GM21515 (cell line): ENCODE measurements around the gene BUD31.
A peak's percentile ranks its signal among the peaks of the same experiment; 100 is the strongest.
"Not testable (repeated sequence)": the region's sequence is repeated elsewhere in the genome, so short reads cannot be mapped to it uniquely, and the experiment has no call there.

ENCODE experiments used
- ATAC-seq: cut with Tn5 transposase; IDR thresholded peaks from one replicate; pipeline ENCODE4 v1.9.1; 2021; ENCODE audit not compliant: unreplicated experiment

BUD31 gene

DNA sequence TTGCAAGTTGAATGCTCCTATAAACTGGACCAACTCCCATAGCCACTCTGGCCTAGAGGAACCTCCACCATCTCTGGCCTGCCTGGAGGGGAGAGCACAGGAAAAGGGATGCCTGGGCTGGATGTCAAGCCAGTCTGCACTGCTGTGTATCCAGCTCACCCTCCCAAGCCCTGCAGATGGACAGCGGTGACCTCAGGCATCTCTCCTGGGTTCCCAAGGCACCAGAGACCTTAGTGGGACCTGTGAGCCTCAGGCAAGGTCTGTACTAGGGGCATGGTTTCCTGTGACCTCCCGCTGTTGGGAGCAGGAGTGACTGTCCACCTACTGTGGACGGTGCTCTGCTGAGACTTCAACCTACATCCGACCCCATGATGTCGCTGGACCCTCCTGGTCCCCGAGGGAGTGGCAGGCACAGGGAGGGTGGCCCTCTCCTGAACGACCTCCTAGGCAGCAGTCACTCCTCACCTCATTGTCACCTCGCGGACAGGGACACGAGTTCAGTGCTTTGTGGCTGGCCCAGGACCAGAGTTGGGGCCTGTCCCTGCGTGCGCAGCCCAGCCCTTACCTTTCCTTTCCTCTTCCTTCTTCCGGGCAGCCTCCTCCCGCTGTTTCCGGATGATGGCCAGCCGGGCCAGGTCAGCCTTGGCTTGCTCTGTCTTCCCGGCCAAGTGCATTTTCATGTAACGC lies 11.3 kb upstream of the BUD31 start:
- ATAC-seq, result no peak

DNA sequence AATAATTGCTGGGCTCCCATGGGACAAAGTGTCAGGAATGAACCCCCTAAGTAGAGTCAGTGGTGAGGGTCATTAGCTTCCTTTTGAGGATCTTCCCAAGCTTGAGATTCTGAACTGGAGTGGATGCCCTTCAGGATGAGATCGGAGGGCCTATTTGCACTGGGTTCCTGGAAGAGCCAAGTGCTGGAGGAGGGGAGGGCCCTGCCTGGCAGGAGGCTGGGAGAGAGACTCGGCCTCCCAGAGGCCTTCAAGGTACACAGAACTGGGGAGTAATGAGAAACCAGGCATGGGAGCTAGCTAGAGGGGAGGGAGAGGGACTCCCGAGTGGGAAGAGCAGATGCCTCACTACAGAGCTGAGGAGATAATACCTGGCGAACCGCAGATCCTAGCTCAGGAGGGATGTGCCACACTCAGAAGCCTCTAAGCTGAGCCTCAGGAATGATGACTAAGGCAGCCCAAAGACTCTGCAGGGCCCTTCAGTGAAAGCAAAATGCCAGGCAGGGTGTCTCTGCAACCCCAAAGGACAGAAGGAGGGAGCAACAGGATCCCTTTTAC lies 9.8 kb upstream of the BUD31 start:
- ATAC-seq, result no peak

DNA sequence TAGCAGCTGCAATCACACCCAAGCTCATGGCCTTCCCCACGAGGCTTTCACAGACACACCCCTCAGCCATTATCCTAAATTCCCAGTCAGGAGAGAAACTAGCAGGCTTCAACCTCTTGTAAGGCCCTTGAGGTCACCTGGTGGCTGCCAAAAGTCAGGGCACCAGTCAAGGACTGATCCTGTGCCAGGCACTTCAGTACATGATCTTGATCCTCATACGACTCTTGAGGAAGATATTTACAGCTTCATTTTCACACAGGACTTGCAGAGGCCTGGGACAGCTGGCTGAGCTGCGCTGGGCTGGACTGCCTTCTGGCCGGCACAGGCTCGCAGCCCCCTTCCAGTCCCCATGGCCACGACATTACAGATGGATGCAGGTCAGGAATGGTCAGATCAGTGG lies 9.2 kb upstream of the BUD31 start:
- no peak for ATAC-seq

DNA sequence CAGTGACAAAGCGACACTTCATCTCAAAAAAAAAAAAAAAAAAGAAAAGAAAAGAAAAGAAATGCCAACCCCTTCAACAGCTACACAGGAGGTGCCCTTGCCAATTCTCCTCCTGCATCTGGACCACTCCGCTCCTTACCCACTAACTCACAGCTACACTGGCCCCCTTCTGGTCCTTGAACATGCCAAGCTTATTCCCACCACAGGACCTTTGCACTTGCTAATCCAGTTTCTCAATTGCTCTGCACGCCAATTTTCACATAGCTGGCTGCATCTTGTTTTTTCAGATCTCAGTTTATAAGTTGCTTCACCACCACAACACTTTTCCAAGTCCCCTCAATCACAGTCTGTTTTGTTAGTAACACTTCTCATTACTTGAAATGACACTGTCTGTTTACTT lies 5.9 kb upstream of the BUD31 start:
- ATAC-seq, result no peak

DNA sequence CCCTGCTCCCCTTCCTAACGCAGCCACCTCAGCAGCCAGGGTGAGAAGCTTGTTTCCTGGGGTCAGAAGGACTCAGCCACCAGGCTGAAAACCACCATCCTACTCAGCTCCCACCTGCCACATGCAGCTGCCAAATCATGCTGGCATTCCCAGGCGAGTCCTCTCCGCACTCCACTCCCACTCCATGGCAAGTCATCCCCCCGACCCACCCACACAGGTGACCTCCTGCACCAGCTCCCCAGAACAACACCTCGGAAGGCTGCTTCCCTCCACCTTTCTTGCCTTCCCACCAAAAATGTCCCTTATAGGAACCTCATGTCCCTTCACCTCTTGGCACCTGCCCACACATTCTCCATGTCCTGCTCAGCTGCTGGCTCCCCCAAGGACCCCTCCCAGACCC lies 5.0 kb upstream of the BUD31 start:
- no peak for ATAC-seq

DNA sequence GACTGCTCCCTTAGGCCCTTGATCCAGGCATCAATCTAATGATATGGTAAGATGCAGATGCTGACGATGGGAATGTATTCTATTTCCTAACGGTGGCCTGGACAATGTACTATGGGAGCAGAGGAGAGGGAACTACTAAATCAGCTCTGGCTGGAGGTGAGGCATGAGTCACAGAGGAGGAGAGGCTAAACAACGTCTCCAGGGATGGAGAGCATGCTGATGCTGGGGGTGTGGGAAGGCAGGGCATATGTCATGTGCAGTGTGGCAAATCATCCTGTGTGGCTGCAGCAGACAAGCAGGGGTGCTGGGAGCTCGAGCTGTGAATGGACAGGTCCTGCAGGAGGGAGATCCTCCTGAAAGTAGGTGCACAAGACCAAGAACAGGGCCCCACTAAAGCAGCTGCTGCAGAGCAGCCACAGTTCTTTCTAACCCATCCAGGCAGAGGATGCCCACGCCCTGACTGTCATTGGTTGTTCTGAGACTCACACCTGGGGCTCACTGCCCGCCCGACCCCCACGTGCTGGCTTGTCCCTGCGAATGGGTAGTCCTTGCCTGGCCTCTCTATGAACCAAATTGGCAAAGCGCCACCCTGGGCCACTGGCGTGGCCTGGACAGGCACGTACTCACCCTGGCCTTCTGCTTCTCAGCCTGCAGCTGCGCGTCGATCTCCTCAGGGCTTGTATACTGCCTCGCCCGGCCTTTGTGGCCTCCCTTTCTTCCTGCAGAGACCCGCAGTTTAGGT lies 4.4 kb upstream of the BUD31 start:
- no peak for ATAC-seq

DNA sequence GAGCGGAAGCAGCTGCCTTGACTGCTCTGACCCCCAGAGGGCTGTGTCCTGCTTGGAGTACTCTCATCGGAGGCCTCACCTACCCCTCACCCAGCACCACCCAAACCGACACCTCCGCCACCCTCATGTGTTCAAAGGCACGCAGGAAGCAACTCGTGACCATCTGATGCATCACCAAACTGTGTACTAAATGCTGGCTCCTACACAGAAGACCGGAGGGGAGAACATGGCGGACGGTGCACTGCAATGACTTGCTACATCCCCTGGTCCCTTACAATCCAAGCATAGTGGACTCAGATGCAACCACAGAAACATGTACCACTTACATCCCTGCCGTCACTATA lies 3.8 kb upstream of the BUD31 start:
- no peak for ATAC-seq

DNA sequence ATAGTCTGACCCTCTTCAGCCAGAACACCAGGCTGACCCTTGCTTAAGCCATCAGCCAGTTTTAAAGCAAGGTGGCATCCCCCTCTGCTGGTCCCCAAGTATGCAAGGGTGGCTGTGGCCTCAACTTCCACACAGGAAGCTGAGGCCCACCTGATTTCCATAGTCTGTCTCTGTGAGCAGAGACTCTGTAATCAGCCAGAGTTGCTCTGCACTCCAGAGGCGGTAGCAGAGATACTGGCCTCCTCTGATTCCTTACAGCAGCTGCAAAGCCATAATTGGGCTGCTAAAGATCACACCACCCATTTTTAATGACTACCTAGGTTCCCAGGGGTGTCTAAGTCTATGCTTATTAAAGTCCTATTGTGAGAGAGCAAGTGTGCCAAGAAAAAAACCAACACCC lies 2.2 kb upstream of the BUD31 start:
- no peak for ATAC-seq

DNA sequence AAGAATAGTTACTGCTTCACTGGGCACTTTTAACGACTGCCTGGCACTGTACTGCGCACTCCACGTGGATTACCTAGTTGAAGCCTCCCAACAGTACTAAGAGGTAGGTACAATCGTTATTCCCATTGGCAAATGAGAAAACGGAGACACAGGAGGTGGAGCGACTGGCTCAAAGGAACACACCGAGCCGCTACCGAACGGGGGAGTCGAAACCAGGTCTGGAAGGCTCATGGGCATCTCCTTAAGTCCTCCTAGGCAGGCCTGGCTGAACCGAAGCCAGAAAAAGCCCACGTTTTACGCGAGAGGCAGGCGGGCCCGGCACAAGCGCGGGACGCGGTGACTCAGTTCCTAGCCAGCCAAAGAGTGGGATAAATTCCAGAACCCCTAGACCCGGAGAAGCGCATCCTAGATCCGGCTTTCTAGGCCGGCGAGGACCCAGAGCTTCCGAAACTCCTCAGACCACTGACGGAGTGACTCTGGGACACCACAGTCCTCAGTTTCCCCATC lies 844 bp upstream of the BUD31 start:
- ATAC-seq, result no peak

DNA sequence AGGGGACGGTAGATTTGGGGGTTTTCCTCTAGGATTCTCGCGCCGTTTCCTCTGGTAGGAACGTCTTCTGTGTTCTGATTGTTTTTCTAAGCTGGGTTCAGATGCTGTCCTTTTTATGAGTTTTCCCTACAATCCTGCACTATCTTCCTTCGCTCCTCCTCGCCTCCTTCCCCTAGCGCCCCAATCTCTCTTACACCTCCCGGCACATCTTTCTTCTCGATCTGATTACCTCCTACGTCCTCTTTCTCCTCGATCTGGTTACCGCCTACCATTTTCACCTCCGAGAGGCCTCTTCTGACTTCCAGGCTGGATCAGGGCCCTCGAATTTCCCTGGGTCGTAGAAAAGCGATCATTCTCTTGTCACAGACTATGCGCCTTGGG lies 413 bp downstream of the BUD31 start:
- ATAC-seq, result peak; percentile 10

DNA sequence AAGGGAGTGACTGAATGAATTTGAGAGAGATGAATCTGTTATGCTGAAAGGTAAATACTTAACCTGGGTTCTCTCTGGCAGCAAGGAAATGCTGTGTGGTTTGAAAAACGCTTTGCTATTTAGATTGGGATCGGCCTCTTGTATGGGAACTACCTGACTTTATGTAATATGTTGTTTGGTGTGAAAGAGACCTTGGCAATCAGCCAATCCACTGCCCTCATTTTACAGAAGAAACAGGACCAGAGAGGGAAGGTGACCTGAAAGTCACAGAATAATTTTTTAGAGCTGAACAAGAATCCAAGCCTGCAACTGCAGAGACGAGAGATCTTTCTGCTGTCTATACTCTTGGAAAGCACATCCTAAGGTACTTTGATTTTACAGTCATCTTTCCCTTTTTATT lies 1.0 kb downstream of the BUD31 start:
- ATAC-seq, result no peak

DNA sequence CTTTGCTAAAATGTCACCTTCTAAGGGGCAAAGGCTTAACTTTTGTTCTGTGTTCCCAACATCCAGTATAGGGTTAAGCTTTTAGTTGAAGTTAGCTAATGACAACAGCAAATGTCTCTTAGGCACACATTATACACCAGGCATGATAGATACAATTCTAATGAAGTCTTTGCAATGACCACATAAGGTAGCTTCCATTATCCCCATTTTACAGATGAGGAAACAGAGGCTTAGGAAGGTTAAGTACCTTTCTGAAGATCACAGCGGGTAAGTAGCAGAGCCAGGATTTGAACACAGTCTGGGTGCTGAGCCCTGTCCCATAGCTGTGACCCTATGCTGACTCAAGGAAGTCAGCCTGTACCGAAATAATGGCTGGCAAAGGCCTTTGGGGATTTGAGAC lies 1.9 kb downstream of the BUD31 start:
- no peak for ATAC-seq

DNA sequence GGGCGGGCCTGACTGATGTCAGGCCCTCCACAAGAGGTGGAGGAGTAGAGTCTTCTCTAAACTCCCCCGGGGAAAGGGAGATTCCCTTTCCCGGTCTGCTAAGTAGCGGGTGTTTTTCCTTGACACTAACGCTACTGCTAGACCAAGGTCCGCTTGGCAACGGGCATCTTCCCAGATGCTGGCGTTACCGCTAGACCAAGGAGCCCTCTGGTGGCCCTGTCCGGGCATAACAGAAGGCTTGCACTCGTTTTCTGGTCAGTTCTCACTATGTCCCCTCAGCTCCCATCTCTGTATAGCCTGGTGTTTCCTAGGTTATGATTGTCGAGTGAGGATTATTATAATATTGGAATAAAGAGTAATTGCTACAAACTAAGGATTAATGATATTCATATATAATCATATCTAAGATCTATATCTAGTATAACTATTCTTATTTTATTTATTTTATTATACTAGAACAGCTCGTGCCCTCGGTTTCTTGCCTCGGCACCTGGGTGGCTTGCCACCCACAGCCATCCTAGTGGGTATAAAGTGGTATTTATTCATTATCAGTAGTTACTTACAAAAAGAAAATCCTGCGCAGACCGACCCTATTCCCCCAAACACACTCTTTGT lies 6.9 kb downstream of the BUD31 start:
- not testable (repeated sequence) for ATAC-seq

DNA sequence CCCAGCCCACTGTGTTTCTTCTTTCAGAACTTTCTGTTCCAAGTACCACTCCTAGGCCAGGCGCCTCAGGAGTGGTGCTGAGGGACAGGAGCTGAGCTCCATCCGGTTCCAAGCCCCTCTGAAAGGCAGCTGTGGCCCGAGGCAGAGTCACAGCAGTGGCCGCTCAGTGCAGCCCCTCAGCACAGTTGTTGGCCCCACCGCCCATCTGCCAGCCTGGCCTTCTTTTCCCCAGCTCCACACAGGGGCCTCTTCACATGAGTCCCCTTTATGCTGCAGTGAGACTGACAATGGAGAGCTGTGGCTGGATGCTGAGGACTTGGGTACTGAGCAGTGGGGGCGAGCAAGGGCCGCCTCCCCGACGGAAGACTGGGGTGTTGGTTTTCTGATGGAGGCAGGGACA lies 9.5 kb downstream of the BUD31 start:
- no peak for ATAC-seq

DNA sequence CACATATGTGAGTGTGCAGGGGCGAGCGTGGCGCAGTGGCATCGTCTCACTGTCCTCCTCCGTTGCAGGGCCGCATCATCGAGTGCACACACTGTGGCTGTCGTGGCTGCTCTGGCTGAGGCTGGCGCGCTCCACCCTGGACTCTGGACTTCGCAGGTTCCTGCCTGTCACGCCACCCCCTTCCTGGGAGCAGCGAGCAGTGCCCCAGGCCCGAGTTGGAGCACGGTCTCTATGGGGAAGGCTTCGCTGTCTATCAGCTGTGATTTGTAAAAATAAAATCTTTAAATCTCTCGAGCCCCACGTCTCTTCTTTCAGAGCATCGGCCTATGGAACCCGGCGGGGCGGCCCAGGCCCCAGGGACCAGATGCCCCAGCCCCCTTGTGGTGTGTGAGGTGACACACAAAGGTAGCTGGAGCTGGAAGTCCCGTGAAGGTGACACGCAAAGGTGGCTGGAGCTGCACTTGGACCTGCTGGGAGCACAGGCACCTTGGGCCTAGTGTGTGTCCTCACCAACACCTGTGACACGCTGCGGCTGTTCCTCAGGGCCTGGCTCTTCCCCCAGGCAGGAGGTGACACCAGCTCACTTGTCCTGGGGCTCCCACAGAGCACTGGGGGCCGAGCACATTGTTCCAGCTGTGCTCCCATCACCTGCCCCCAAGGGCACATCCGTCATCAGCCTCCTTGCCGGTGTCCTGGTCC lies 10.7 kb downstream of the BUD31 start:
- ATAC-seq, result no peak

DNA sequence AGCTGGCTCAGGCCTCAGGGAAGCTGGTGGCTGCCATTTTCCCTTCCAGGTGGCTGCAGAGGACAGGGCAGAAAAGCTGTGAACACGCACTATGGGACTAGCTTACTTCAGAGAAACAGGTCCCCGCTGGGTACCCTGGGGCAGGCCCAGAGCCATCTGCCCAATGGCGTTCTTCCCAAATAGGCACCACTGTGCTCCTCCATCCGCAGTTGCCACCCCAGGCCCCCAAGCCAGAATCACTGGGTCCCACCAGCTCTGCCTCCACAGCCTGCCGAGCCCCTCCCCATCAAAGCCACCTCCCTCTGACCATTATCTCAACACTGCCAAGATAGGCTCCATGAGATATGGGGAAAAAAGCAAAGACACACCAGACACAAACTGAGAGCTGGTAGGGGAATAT lies 11.4 kb downstream of the BUD31 start:
- no peak for ATAC-seq

DNA sequence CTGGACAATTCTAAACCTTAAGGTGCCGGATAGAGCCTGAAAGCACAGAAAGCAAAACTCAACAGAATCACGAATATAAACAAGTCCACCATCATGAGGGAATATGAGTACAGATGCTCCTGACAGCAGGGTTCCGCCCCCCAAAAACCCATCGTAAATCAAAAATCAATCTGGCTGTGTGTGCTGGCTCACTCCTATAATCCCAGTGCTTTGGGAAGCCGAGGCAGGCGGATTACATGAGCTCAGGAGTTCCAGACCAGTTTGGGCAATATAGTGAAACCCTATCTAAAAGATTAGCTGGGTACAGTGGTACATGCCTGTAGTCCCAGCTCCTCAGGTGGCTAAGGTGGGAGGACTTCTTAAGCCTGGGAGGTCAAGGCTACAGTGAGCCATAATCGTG lies 12.2 kb downstream of the BUD31 start:
- no peak for ATAC-seq

DNA sequence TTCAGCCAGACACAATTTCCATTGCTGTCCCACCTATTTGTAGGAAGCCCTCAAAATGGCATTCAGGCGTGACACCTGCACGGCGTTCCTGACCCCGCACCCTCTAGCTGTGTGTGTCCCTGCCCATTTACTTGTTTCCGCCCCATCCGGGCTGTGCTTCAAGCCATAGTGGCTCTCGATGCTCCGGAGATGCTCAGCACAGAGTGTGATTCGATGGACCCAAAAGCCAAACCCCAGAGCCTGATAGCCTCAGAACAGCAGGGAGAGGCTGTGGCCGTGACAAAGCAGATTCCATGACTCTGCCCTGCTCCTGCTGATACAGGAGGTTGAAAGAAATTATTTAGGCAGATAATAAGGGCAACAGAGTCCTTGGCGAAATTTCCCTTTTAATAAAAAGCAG lies 13.4 kb downstream of the BUD31 start:
- no peak for ATAC-seq

DNA sequence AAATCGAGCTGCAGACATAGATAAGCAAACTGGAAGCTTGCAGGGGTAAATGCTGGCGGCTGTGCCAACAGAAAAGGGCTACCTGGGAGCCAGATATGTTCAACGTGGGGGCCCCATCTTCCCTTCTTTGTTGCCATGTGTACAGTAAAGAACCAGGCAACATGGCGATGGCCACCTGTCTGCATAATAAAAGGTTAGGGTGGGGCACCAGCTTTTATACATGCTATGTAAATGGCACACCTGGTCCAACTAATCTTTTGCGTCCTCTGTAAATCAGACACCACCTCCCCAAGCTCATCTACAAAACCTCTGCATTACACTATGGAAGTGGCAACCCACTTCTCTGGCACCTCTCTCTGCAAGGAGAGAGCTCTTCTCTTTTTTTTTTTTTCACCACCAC lies 13.9 kb downstream of the BUD31 start:
- no peak for ATAC-seq

DNA sequence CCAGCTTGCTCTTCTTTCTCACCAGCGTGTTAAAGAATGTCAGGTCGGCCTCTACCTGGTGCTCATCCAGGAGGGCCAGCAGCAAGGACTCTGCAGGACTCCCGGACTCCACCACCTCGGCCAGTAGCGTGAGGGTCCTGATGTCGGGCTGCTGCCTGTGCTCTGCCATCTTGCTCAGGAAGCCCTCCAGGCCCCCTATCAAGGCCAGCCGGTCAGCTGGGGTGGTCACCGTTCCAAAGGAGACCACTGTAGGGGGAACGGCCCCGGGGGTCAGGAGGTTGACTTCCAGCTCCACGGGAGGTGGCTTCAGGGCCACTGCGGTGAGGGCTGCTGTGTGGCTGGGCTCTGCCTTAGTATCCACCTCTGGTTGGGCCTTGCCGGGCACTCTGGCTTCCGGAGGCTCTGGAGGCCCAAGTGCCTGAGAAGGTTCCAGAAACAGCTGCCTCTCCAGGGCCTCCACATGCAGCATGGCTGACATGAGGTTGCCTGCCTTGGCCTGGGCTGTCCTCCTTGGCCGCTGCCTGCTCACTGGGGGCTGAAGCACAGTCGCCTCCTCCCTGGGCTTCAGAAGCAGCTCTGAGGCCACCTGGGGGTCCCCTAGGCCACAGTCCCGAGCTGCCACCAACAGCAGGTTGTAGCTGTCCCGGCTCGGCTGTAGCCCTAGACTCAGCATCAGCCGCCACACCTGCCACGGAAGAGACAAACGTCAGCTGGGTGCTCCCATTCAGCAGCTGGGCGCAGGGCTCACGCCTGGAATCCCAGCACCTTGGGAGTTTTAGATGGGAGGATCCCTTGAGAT lies 16.4 kb downstream of the BUD31 start:
- no peak for ATAC-seq
